GM12878 (cell line): ENCODE measurements around the gene CD99. TPM values are rescaled to one million over a fixed set of nuclear protein-coding genes. Genes with fewer than 3 reads are reported as not detected.

Source experiments
- ATAC-seq: fragments of 200-7000 bp; cut with Tn5 transposase; 3 replicates; pipeline ENCODE4 v1.9.1; 2020; ENCODE audit warnings: mild to moderate bottlenecking, moderate library complexity
- Bru-seq: library from RNA; stranded (reverse); fragments of 400-500 nt; gene quantifications from one replicate; lab custom pipeline; 2021; lab: Mats Ljungman, UMichigan
- BruChase-seq, 2 experiments: library from RNA; stranded (reverse); fragments of 400-500 nt; gene quantifications; one replicate each; lab custom pipeline; 2021; lab: Mats Ljungman, UMichigan
- BruUV-seq: library from RNA; stranded (reverse); fragments of 400-500 nt; replicated peaks from 2 replicates; lab custom pipeline; 2021; lab: Mats Ljungman, UMichigan
- CTCF ChIA-PET: fragments of 300-600 bp; sonication (Branson Sonifier 250); formaldehyde crosslinking; extraction: SDS; loops from one replicate; lab custom pipeline; 2021; ENCODE audit warnings: inconsistent platforms; lab: Yijun Ruan, JAX
- POLR2A ChIA-PET: fragments of 350-600 bp; formaldehyde crosslinking; extraction: SDS; loops from one replicate; lab custom pipeline; 2021; ENCODE audit warnings: inconsistent platforms; lab: Charles Lee
- RAD21 ChIA-PET: fragments of 300-600 bp; sonication (Branson Sonifier 250); formaldehyde crosslinking; loops from one replicate; lab custom pipeline; 2023; ENCODE audit warnings: antibody characterized with exemption; ENCODE audit not compliant: unreplicated experiment; lab: Charles Lee
- SMC1A ChIA-PET: fragments of 300-600 bp; sonication (Branson Sonifier 250); formaldehyde crosslinking; loops from one replicate; lab custom pipeline; 2023; ENCODE audit not compliant: unreplicated experiment, uncharacterized antibody; lab: Charles Lee
- DNase-seq: peaks from one replicate; pipeline ENCODE4 v3.0.0-alpha.2; 2011; ENCODE audit warnings: low read depth, low spot score
- FAIRE-seq: peaks from 3 replicates; lab custom pipeline; 2011; peaks lifted over from hg19 to GRCh38; lab: Jason Lieb, UNC
- H2AFZ ChIP-seq: 2 replicates; pipeline ENCODE4 v1.6.0; 2011; ENCODE audit warnings: low read depth, low read length, control low read depth; ENCODE audit not compliant: control insufficient read depth
- H3K27ac ChIP-seq: 2 replicates; pipeline ENCODE4 v1.5.1; 2011; ENCODE audit warnings: control low read depth; ENCODE audit not compliant: control insufficient read depth, insufficient read depth
- H3K27me3 ChIP-seq, 2 experiments: replicated peaks in 1 of 2; 2 replicates each; pipeline versions ENCODE4 v1.6.0 to v1.6.1; 2011; ENCODE audit warnings: low read length in 1 of 2; ENCODE audit not compliant: control insufficient read depth in 2 of 2, insufficient read depth in 2 of 2
- H3K36me3 ChIP-seq, 2 experiments: 2 replicates each; pipeline ENCODE4 v1.5.1; 2011; ENCODE audit warnings: low read length in 1 of 2; ENCODE audit not compliant: control insufficient read depth in 2 of 2, insufficient read depth in 2 of 2
- H3K4me1 ChIP-seq: 2 replicates; pipeline ENCODE4 v1.6.1; 2011; ENCODE audit warnings: mild to moderate bottlenecking, low read length, moderate library complexity, mixed read lengths; ENCODE audit not compliant: control insufficient read depth, insufficient read depth
- H3K4me2 ChIP-seq: 2 replicates; pipeline ENCODE4 v1.6.0; 2011; ENCODE audit warnings: control low read depth; ENCODE audit not compliant: control insufficient read depth, insufficient read depth
- H3K4me3 ChIP-seq: fragments of 200-600 bp; sonication (generic); 2 replicates; pipeline ENCODE4 v1.5.1; 2016
- H3K79me2 ChIP-seq: 2 replicates; pipeline ENCODE4 v1.6.0; 2011; ENCODE audit warnings: low read length; ENCODE audit not compliant: control insufficient read depth, insufficient read depth
- H3K9ac ChIP-seq: 2 replicates; pipeline ENCODE4 v1.8.0; 2011; ENCODE audit warnings: low read length, control low read depth, mixed read lengths; ENCODE audit not compliant: control insufficient read depth, insufficient read depth
- H3K9me3 ChIP-seq: replicated peaks from 3 replicates; pipeline ENCODE4 v1.5.1; 2011; ENCODE audit warnings: mild to moderate bottlenecking, low read length; ENCODE audit not compliant: control insufficient read depth, insufficient read depth
- H4K20me1 ChIP-seq: 2 replicates; pipeline ENCODE4 v1.6.0; 2011; ENCODE audit not compliant: control insufficient read depth, insufficient read depth
- CBX5 ChIP-seq: sonication (generic); IDR thresholded peaks from 2 replicates; pipeline ENCODE4 v1.6.1; 2016; ENCODE audit warnings: low read depth, moderate library complexity, mild to moderate bottlenecking, inconsistent platforms
- CHD2 ChIP-seq: IDR thresholded peaks from 2 replicates; pipeline ENCODE4 v1.6.1; 2011; ENCODE audit warnings: low read depth, low read length, improper control_type of control experiment, borderline replicate concordance
- CREB1 ChIP-seq: IDR thresholded peaks from 2 replicates; pipeline ENCODE4 v1.6.1; 2012; ENCODE audit warnings: low read depth, mild to moderate bottlenecking, inconsistent platforms
- DPF2 ChIP-seq: fragments of 450-650 bp; IDR thresholded peaks from 2 replicates; pipeline ENCODE4 v1.6.1; 2017; ENCODE audit warnings: mild to moderate bottlenecking
- IKZF1 ChIP-seq: fragments of 450-650 bp; conservative IDR thresholded peaks from 2 replicates; pipeline ENCODE4 v1.6.1; 2017; ENCODE audit warnings: antibody characterized with exemption, mild to moderate bottlenecking
- POLR2A ChIP-seq: IDR thresholded peaks from 2 replicates; pipeline ENCODE4 v1.6.1; 2011; ENCODE audit warnings: low read depth, mild to moderate bottlenecking, low read length
- SPI1 ChIP-seq: IDR thresholded peaks from 2 replicates; pipeline ENCODE4 v1.6.1; 2011; ENCODE audit warnings: low read depth, mild to moderate bottlenecking, low read length, moderate library complexity, borderline replicate concordance; ENCODE audit not compliant: insufficient read depth
- TCF3 ChIP-seq: IDR thresholded peaks from 2 replicates; pipeline ENCODE4 v1.6.1; 2012; ENCODE audit warnings: low read depth, mild to moderate bottlenecking, low read length, borderline replicate concordance; ENCODE audit not compliant: insufficient read depth
- WGBS: methylation state at CpG from one replicate; pipeline ENCODE4 v1.1.6; 2016; ENCODE audit warnings: low lambda C conversion rate; ENCODE audit not compliant: insufficient replicate concordance, insufficient coverage; ENCODE audit errors: missing lambda C conversion rate; 5-methylcytosine and 5-hydroxymethylcytosine counted together
- in situ Hi-C: fragments of 300-500 bp; cut with MboI; formaldehyde crosslinking; loops from 9 replicates; pipeline ENCODE4 v1.14.3; 2018; ENCODE audit warnings: mixed read lengths
- intact Hi-C: fragments of 100-400 bp; cut with micrococcal nuclease; formaldehyde crosslinking; loops from one replicate; pipeline ENCODE4 v1.14.2; 2022; ENCODE audit not compliant: unreplicated experiment
- long read RNA-seq, 2 experiments: library from polyadenylated mRNA; unstranded; transcript quantifications; one replicate each; pipeline ENCODE4 v2.0.0, GENCODE V29; 2019 to 2020
- polyA minus RNA-seq, 3 experiments: library from RNA; depleted of rRNA, polyadenylated mRNA; stranded (reverse); fragments of >200 nt; gene quantifications; 2 replicates each; pipeline ENCODE4 v1.2.3, GENCODE V29; 2011
- polyA plus RNA-seq, 11 experiments: library from polyadenylated mRNA; depleted of rRNA in 4 of 11; unstranded in 6 of 11; stranded (reverse) in 5 of 11; fragments of >200 nt; fragmentation: Nextera tagmentation in 4 of 11; fragmentation: Illumina TruSeq in 1 of 11; extraction: Ambion mirVana in 4 of 11; extraction: Trizol in 1 of 11; gene quantifications; 1 replicate in 1 of 11; 2 replicates in 10 of 11; pipeline versions ENCODE4 v1.2.1 to v1.2.3, GENCODE V29; 2011 to 2016; ENCODE audit warnings: inconsistent platforms in 2 of 11, missing spikeins in 2 of 11, low read depth in 1 of 11
- total RNA-seq, 4 experiments: library from RNA; depleted of rRNA in 3 of 4; stranded (reverse); fragments of >200 nt in 3 of 4; fragmentation: Illumina TruSeq in 1 of 4; extraction: Trizol in 1 of 4; gene quantifications; 2 replicates each; pipeline versions ENCODE4 v1.2.1 to v1.2.3, GENCODE V29; 2013 to 2021
- TF ChIP-seq, protein P1 (sequence below): fragments of 450-650 bp; conservative IDR thresholded peaks from 2 replicates; pipeline ENCODE4 v1.6.1; 2017; ENCODE audit warnings: mild to moderate bottlenecking, moderate library complexity
- TF ChIP-seq, protein P2 (sequence below): fragments of 450-650 bp; IDR thresholded peaks from 2 replicates; pipeline ENCODE4 v1.6.1; 2016; ENCODE audit warnings: mild to moderate bottlenecking
- TF ChIP-seq, protein P3 (sequence below): IDR thresholded peaks from 2 replicates; pipeline ENCODE4 v1.6.1; 2011; ENCODE audit warnings: mild to moderate bottlenecking, low read depth, low read length, moderate library complexity; ENCODE audit not compliant: insufficient replicate concordance
- TF ChIP-seq, protein P4 (sequence below): IDR thresholded peaks from 2 replicates; pipeline ENCODE4 v1.6.1; 2011; ENCODE audit warnings: low read depth, mild to moderate bottlenecking, low read length, moderate library complexity, borderline replicate concordance; ENCODE audit errors: extremely low read depth

Gene CD99, protein sequence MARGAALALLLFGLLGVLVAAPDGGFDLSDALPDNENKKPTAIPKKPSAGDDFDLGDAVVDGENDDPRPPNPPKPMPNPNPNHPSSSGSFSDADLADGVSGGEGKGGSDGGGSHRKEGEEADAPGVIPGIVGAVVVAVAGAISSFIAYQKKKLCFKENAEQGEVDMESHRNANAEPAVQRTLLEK
- total RNA-seq (2013; cell fraction: nucleolus; rRNA removed) = 84.7 and 89.7 TPM in 2 replicates
- total RNA-seq (2014; rRNA removed) (157 and 163 TPM in 2 replicates), total RNA-seq (2014; rRNA removed; fragmentation: Illumina TruSeq; extraction: Trizol) (128 and 134 TPM in 2 replicates), total RNA-seq (2021) (174 and 181 TPM in 2 replicates), polyA plus RNA-seq (2011; rRNA removed) (31.4 and 43.4 TPM in 2 replicates), polyA plus RNA-seq (2014; fragmentation: Illumina TruSeq; extraction: Trizol) (148 and 154 TPM in 2 replicates), polyA plus RNA-seq (2014; fragmentation: Nextera tagmentation; extraction: Ambion mirVana) (10 to 100 TPM; 24.8 to 52.1 TPM), polyA plus RNA-seq (2014; rRNA removed) (227 and 242 TPM in 2 replicates), polyA plus RNA-seq (2016; fragmentation: Nextera tagmentation; extraction: Ambion mirVana) (100 to 1,000 TPM; 169 to 193 TPM), polyA minus RNA-seq (2011; rRNA and poly(A)+ RNA removed) (21.3 and 37.8 TPM in 2 replicates), Bru-seq, nascent RNA (percentile 75 among the genes with signal in this experiment), BruChase-seq, experiment 1, labeled RNA remaining after a 6-hour chase (percentile 77 among the genes with signal in this experiment), BruChase-seq, experiment 2, labeled RNA remaining after a 2-hour chase (percentile 76 among the genes with signal in this experiment)
- polyA plus RNA-seq (2011; ENCODE audit: low read depth) = 27.6 TPM
- 73.8 and 89.2 TPM in 2 replicates for polyA plus RNA-seq (2011; cell fraction: cytosol; rRNA removed)
- polyA plus RNA-seq (2011; cell fraction: nucleus; rRNA removed) = 52.7 and 65.2 TPM in 2 replicates
- polyA plus RNA-seq (2012) = 83.9 and 108 TPM in 2 replicates
- polyA minus RNA-seq (2011; cell fraction: cytosol; rRNA and poly(A)+ RNA removed) = 32.6 and 35.1 TPM in 2 replicates
- polyA minus RNA-seq (2011; cell fraction: nucleus; rRNA and poly(A)+ RNA removed) = 8.7 and 16.3 TPM in 2 replicates
- long read RNA-seq, experiment 1, transcript CD99-205 (10 exons, 1,291 nt) = major isoform, 154 of 191 reads
- long read RNA-seq, experiment 1, transcript CD99-212 (10 exons, 1,089 nt) = minor isoform, 18 of 191 reads
- long read RNA-seq, experiment 1, partial matches to known transcripts = 6 of 191 reads
- long read RNA-seq, experiment 1, other reads (novel, unspliced or antisense) = 6 of 191 reads
- long read RNA-seq, experiment 2, transcript CD99-205 (10 exons, 1,291 nt) = major isoform, 175 of 256 reads
- long read RNA-seq, experiment 2, transcript CD99-212 (10 exons, 1,089 nt) = minor isoform, 13 of 256 reads
- long read RNA-seq, experiment 2, partial matches to known transcripts = 41 of 256 reads
- long read RNA-seq, experiment 2, other reads (novel, unspliced or antisense) = 17 of 256 reads

DNA sequence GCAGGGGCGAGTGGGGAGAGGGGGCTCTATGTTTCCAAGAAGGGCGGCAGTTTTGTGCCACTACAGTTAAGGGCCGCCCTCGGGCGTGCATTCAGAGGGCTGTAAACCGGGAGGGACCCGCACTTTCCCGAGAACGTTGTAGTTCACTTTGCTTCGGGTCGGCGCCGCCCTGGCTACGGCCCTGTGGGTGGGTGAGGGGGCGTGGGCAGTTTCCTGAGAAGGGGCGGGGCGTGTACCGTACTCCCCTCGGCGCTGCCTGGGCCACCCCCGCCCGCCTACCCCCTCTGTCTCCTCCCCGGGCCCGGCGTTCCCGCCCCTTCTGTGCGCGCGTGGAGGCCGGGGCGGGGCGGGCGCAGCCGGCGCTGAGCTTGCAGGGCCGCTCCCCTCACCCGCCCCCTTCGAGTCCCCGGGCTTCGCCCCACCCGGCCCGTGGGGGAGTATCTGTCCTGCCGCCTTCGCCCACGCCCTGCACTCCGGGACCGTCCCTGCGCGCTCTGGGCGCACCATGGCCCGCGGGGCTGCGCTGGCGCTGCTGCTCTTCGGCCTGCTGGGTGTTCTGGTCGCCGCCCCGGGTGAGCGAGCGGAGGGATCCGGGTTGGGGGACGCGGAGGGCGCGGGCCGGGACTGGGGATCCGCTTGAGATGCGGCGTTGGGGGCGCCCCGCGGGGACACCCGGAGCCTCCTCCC is at the start of gene CD99:
TSS of gene CD99 (plus strand) at position 440 of the 687 bp plus-strand sequence. CDS start at position 506, 66 bp downstream.
- H4K20me1 ChIP-seq = no peaks in the 10 kb centered on the region
- BruUV-seq = no TSS peak
- peak within 1 kb of the TSS; percentile 87 for H3K9ac ChIP-seq
- RAD21 ChIA-PET = no interaction called here
- DNase-seq (peak; percentile 46), FAIRE-seq (no peak), ATAC-seq (peak; percentile 94)
- H2AFZ ChIP-seq = peak within 1 kb of the TSS; percentile 77
- peaks cover 23% of the 10 kb centered on the region for H3K79me2 ChIP-seq
- SMC1A ChIA-PET = no interaction called here
- peak within 1 kb of the TSS; percentile 91 for H3K4me3 ChIP-seq
- peaks cover under 1% of the 10 kb centered on the region; the same call in 1 of the 2 replicates for H3K4me1 ChIP-seq
- no peaks in the 10 kb centered on the region for H3K27me3 ChIP-seq
- POLR2A ChIA-PET = no interaction called here
- in situ Hi-C loops (no loop called here), intact Hi-C loops (loop anchor here (10.0 kb wide), 3 partner anchors 166 to 1236 kb away; partner anchors contain the start of gene ASMTL)
- peak within 1 kb of the TSS; percentile 65 for H3K27ac ChIP-seq
- CTCF ChIA-PET = no interaction called here
- H3K36me3 ChIP-seq = no peaks in the 10 kb centered on the region
- 0% methylated on average over 28 of the region's 73 CpGs for WGBS
- peak within 1 kb of the TSS; percentile 72 for H3K4me2 ChIP-seq
- H3K9me3 ChIP-seq = no peaks in the 10 kb centered on the region
- TF ChIP-seq TCF3 (0 out of 2 replicates have a peak, but pooled peaks have one; percentile 39), SPI1 (no peak), DPF2 (peak; percentile 79), IKZF1 (peak; percentile 80), CHD2 (peak; percentile 69; the same call in 1 of the 2 replicates), CREB1 (0 out of 2 replicates have a peak, but pooled peaks have one; percentile 27), CBX5 (0 out of 2 replicates have a peak, but pooled peaks have one; percentile 2), POLR2A (peak; percentile 81)
- TF ChIP-seq, protein P1, sequence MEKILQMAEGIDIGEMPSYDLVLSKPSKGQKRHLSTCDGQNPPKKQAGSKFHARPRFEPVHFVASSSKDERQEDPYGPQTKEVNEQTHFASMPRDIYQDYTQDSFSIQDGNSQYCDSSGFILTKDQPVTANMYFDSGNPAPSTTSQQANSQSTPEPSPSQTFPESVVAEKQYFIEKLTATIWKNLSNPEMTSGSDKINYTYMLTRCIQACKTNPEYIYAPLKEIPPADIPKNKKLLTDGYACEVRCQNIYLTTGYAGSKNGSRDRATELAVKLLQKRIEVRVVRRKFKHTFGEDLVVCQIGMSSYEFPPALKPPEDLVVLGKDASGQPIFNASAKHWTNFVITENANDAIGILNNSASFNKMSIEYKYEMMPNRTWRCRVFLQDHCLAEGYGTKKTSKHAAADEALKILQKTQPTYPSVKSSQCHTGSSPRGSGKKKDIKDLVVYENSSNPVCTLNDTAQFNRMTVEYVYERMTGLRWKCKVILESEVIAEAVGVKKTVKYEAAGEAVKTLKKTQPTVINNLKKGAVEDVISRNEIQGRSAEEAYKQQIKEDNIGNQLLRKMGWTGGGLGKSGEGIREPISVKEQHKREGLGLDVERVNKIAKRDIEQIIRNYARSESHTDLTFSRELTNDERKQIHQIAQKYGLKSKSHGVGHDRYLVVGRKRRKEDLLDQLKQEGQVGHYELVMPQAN = peak; percentile 64; the same call in 1 of the 2 replicates
- TF ChIP-seq, protein P2, sequence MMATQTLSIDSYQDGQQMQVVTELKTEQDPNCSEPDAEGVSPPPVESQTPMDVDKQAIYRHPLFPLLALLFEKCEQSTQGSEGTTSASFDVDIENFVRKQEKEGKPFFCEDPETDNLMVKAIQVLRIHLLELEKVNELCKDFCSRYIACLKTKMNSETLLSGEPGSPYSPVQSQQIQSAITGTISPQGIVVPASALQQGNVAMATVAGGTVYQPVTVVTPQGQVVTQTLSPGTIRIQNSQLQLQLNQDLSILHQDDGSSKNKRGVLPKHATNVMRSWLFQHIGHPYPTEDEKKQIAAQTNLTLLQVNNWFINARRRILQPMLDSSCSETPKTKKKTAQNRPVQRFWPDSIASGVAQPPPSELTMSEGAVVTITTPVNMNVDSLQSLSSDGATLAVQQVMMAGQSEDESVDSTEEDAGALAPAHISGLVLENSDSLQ = no peak
- TF ChIP-seq, protein P3, sequence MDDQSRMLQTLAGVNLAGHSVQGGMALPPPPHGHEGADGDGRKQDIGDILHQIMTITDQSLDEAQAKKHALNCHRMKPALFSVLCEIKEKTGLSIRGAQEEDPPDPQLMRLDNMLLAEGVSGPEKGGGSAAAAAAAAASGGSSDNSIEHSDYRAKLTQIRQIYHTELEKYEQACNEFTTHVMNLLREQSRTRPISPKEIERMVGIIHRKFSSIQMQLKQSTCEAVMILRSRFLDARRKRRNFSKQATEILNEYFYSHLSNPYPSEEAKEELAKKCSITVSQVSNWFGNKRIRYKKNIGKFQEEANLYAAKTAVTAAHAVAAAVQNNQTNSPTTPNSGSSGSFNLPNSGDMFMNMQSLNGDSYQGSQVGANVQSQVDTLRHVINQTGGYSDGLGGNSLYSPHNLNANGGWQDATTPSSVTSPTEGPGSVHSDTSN = peak; percentile 45
- TF ChIP-seq, protein P4, sequence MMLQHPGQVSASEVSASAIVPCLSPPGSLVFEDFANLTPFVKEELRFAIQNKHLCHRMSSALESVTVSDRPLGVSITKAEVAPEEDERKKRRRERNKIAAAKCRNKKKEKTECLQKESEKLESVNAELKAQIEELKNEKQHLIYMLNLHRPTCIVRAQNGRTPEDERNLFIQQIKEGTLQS = no peak
